Lower leg skin (tissue), 3 donors: ENCODE measurements around the gene THOC5.

Experiments
- POLR2A ChIP-seq, 2 donors: fragments of 450-650 bp; IDR thresholded peaks; one replicate each; pipeline ENCODE4 v1.6.1; 2016 to 2017; ENCODE audit warnings: antibody characterized with exemption in 2 of 2, mild to moderate bottlenecking in 1 of 2, moderate library complexity in 1 of 2
- TF ChIP-seq, protein P1 (sequence below), 3 donors: fragments of 450-650 bp; IDR thresholded peaks; one replicate each; pipeline ENCODE4 v1.5.1; 2016; ENCODE audit warnings: antibody characterized with exemption in 3 of 3, mild to moderate bottlenecking in 3 of 3, moderate library complexity in 2 of 3

DNA sequence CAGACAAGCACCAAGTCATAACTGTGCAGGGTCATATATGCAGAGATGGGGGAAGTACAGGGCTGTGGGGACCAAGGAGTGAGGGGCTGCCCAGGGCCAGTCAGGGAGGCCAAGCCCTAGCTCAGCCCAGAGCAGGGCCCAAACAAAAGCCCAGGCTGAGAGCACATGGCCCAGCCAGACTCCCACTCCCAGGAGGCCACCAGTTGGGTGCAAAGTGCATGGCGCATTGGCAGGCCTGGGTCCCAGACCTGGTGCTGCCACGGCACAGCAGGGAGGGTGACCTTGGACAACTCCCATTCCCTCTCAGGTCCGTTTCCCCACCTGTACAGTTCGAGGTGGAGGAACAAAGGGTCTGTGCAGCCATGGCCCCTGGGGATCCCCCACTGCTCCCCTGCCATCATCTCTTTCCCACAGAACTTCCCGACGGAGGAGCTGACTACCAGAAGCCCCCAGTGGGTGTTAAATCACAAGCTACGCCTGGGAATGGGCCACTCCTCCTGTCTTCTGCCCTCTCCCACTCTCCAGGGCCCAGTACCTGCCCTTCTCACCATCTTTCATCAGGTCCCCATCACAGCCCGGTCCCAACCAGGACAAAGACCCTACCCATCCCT is 26.7 kb upstream of the THOC5 start:
- no peak for TF ChIP-seq POLR2A (IDR thresholded peaks at IDR 0.05)
- TF ChIP-seq, protein P1, sequence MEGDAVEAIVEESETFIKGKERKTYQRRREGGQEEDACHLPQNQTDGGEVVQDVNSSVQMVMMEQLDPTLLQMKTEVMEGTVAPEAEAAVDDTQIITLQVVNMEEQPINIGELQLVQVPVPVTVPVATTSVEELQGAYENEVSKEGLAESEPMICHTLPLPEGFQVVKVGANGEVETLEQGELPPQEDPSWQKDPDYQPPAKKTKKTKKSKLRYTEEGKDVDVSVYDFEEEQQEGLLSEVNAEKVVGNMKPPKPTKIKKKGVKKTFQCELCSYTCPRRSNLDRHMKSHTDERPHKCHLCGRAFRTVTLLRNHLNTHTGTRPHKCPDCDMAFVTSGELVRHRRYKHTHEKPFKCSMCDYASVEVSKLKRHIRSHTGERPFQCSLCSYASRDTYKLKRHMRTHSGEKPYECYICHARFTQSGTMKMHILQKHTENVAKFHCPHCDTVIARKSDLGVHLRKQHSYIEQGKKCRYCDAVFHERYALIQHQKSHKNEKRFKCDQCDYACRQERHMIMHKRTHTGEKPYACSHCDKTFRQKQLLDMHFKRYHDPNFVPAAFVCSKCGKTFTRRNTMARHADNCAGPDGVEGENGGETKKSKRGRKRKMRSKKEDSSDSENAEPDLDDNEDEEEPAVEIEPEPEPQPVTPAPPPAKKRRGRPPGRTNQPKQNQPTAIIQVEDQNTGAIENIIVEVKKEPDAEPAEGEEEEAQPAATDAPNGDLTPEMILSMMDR (IDR thresholded peaks at IDR 0.05), result no peak
